H4 (cell line): ENCODE measurements around the gene ABLIM1. TPM values are rescaled to one million over a fixed set of nuclear protein-coding genes. Genes with fewer than 3 reads are reported as not detected.

ENCODE experiments used
- DNase-seq: peaks from one replicate; pipeline ENCODE4 v3.0.0-alpha.2; 2015; ENCODE audit warnings: low spot score
- total RNA-seq: library from RNA; depleted of rRNA; stranded (reverse); fragments of >200 nt; shearing (Covaris generic); gene quantifications from 2 replicates; pipeline ENCODE4 v1.2.3, GENCODE V29; 2014

Gene ABLIM1
- total RNA-seq, 1 experiment from 2014 or later: 1.2 TPM

DNA sequence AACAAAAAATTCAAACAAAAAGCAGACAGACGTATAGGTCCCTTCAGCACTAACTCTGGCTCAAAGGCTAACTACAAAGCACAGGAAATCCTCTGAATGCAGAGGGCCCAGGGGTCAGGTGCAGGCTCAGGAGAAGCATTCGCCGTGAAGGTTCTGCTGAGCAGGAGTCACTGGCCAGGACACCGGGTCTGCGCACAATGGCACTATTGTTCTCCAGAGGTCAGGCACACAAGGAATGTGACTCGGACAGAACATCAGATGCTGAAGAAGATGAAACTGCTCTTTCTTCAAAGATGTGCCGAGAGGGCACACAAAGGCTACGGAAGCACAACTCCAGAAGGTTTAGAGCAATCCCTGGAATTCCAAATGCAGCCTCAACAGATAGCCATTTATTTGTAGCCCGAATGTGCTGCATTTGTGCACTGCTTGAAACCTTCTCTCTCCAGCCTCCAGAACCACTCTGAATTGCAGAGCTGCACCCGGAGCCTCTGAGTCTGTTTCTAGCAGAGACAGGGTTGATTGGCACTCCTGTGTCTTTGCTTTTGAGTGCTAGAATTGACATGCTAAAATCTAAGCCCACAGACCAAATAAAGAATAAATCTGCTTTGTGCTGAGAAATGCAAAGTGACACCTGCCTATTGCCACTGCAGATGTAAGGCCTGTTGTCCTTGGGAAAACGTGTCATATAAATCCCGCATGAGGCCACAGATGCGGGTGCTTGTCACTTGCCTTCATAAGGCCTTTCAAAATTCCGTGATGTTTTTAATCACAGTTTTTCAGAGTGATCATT lies 168.4 kb downstream of the ABLIM1 start:
- DNase-seq: no peak

DNA sequence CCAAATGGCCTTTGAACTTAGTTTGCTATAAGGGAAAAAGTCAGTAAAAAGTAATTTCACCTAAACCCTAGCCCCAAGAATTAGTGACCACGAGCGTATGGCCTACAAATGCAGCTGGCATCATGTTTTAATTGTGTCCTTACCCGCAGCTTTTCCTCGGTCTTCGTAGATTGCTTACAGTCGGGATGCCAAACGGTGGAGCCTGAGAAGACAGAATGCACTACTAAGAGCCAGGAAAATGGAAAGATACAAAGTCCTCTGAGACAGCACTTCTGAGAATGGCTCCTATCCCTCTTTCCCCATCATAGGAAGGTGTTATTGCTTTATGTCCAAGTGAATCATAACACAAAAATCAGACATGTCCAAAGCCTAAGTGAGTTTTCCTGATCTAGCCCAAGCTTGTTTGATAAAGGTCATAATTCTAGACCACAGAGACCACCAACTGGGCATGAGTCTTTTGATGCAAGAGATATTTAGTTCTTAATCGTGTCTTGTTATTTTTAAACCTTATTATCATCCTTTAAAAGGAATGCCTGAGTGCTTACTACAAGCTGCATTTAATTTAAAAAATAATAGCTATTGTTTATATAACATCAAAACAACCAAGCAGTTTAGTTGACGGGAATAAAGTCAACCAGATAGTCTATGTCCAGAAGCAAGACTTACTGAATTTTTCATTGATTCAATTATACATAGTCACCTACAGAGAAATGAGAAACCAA lies 170.1 kb downstream of the ABLIM1 start:
- no peak for DNase-seq

DNA sequence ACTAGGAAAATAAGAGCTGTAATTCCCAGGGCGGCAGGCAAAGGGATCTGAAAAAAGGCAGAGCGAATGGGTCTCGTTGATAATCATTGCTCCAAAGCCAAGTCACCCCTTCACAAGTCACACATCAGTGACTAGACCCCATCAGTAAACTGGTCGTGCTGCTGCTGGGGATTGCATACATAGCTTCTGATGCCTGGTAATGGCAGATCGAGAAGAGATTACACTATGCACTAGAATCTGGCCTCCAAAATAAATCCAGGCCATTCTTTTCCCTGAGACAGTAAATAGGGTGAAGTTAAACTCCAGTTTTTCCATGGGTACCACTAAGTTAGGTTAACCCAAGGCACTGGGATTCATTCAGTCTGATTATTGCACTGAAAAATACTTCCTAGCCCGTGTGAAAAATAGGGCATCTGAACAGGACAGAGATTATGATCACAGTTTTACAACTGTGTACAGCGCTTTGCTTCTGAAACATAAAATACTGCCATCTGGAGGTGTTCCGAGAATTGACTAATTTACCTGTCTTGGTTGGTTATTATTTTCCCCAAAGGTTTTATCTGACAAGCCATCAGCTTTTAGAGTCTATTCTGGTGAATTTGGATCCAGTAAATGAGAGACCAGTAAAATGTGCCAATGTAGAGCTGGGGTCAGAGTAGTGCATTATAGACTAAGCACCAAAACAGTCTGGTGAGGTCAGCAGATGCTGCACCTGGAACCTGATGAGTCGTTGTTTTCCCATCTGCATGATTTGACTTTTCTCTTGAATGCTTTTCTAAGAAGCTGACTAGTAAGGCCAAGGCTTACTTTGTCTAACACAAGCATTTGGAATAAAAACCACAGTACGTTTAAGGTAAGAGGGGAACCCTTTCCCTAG lies 170.9 kb downstream of the ABLIM1 start:
- DNase-seq: peak; percentile 21

DNA sequence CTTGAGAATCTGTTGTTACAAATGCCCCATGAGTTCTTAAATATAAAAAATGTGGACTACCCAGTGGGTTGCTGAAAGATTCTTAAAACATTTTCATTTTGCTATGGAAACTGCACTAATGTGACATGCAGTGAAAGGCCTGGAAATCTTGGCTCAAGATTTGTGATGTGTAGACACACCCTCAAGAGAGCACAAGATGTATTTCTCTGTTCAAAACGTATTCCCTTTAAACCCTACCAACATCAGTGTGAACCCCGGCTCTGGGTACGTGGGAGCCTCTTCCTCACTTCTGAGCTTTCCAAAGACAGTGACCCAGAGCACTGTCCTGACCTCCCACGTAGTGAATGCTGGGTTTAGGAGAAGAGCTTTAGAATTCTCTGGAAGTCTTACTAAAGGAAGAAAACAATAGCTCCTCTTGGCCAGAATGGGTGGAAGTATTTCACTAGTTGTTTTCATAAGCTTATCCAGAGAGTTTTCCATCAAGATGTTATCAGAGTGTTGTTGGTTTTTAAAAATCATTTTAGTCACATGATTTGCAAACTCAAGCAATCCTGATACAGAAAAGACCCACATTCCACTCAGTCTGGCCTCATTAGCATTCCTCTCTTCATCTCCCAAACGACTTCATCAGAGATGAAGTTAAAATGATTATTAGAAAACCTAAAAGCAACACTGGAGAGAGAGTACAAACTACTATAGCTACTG lies 172.2 kb downstream of the ABLIM1 start:
- no peak for DNase-seq

DNA sequence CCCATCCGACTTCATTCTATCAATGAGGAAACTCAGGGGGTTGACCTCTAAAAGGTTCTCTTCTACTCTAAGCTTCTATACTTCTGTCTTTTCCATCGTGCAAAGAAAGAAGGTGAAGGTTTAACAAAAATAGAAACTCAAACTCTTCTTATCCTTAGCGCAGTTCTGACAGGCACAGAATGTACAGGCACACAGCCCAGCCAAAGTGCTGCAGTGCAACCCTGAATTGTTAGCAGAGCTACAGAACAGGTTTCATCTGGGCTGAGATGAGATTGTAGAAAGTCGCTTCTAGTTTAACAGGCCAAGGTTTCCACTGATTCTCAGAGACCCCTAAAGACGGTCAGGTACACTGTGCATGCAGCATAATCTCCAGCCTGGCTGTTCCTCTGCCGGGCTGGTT lies 174.5 kb downstream of the ABLIM1 start:
- DNase-seq: no peak

DNA sequence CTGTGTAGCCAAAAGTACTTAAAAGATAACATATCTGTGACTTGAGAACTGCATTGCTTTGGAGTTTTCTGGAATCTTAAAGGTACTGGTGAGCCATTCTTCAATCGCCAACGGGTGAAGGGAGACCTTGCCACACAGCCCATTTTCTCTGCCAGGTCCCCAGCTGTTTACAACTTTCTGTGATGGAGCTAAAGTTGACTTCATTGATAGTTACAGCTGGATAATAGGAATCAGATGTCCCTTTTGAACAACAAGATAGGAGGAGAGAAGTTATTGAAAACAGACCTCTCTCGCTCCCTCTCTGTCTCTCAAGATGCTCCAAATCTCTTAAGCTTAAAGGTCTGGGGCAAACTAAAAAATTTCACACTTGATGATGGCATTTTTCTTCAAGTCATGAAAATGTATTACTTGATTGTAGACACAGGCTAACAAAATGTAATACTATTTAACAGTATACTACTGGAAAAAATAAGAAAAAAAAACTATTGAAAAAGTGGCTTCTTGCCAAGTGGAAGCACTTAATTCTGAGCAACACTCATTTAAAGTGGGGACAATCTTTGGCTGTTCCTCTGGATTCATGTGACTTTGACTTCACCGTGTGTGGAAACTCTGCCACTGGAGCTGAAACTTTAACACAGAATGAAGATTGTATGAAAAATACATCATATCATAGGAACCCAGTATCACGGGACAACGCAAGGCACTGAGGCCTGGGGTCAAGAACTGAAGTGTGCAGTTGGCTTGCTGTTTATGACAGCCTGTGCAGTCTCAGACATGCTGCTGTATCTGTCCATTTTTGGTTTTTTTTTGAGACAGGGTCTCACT lies 175.4 kb downstream of the ABLIM1 start:
- DNase-seq: no peak

DNA sequence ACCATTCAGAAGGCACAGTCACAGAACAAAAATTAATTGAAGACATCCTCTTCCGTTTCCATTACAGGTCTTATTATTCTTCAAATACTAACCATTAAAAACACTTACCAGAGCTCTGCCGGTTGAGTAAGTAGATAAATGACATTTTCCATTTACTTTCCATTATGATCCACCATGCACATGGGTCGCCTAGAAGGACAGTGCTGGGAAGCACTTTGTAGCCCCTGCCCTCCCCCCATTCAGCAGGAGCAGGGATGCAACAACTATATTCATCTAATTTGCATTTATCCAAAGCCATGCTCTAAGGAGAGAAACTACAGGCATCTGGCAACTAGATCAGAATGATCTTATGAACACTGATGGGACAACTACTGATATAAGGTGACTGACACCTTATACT lies 177.0 kb downstream of the ABLIM1 start:
- no peak for DNase-seq

DNA sequence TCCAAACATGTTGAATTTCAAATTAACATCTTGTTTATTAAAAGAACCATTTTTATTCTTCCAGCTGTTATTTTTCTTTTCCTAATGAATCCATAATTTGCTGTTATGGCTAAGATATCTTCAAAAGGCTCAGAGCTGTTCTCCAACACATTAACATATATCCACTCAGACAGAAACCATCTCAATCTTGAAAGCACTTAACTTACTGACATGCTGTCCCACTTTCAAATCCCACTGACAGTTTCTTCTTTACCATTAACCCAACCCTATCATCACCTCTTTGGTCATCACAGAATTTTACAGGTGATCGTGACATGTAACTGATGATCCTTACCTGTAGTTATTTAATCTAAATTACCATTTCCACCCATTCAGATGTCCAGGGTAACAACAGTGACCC lies 178.2 kb downstream of the ABLIM1 start:
- DNase-seq: no peak

DNA sequence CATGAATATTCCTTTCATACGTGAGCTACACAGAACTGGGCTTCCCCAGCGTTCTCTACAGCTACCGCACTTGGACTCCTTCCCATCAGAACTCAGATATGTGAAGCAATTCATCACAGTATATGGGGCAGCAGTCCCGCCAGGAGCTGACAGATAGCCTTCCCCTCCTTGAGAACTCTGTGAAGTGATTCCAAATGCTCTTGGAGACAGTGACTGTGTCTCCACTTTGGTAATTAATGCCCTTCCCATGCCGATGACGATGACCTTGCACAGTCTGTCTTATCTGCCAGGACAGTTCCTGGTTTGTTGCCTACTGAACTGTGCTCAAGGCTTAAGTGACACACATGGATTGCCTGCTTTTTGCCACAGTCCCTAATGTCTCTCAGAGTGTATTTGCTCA lies 178.8 kb downstream of the ABLIM1 start:
- DNase-seq: no peak

DNA sequence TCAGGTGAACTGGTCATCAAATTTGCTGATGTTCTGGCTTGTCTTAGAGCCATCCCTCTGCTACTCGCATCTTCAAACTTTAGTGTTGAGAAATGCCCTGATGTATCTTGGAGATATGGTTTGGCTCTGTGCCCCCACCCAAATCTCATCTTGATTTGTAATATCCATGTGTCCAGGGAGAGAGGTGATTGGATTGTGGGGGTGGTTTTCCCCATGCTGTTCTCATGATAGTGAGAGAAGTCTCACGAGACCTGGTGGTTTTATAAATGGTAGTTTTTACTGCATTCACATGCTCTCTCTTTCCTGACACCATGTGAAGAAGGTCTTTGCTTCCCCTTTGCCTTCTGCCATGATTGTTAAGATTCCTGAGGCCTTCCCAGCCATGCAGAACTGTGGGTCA lies 179.8 kb downstream of the ABLIM1 start:
- DNase-seq: no peak

DNA sequence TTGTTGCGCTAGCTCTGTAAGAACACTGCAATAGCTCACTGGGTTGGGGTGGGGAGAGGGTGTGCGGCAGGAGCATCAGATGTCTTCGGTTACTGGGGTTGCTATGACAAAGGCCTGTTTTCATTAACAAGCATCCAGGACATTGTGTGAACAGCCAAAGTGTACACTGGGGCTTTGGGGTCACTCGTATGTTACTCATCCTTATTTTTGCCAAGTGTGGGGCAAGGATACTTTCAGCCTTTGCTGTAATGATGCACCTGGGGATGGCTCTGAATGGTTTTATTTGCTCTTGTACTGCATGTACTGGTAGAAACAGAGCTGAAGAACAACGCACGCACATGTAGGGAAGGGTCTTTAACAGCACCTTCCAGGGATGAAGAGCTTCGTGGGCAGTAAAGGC lies 180.8 kb downstream of the ABLIM1 start:
- DNase-seq: no peak

DNA sequence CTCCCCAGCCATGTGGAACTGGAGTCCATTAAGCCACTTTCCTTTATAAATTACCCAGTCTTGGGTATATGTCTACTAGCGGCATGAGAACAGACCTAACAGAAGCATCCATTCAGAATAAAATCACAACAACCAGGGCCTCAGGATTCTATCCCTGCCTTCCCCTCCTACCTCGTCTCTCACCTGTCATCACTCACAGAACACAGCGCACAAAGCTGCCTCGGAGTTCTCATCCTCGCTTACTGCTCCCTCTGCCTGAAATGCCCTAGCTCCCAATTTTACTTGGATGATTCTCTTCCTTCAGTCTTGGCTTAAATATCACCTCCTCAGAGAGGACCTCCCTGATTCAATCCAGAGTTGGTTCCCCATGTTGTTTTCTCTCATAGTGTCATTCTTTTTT lies 183.1 kb downstream of the ABLIM1 start:
- DNase-seq: no peak

DNA sequence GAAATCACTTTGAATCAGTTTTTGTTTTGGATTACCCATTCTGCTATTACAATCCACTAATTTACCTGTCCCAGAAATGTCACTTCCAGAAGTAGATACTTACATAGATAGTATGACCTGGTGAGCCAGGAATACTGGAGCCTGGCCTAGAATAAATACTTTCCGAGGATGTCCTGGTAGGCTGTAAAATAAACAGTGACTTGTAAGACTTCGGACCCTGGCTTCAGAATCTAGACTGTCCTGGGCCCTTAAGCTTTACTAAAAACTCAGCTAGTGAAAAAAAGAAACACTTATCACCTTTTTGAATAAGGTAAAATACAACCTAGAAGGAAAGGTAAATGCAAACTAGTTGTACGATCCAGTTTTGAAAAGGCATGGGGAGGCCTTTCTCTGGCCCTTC lies 184.3 kb downstream of the ABLIM1 start:
- no peak for DNase-seq

DNA sequence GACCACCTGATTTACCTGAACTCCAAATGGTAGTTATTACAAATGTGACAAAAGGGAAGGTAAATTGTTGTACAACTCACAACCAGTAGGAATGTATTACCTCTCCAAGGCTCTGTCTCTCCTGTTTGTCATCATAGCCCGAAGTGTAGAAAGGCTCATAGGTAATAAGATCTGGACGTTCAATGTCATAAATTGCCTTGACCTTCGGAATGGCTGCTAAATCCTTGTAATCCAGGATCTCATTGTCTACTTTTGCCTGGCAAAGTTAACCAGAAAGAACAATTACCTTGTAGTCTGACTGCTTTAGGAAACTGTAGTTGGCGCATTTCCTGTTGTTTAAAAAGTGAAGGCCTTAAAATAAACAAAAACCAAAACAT lies 185.2 kb downstream of the ABLIM1 start:
- no peak for DNase-seq

DNA sequence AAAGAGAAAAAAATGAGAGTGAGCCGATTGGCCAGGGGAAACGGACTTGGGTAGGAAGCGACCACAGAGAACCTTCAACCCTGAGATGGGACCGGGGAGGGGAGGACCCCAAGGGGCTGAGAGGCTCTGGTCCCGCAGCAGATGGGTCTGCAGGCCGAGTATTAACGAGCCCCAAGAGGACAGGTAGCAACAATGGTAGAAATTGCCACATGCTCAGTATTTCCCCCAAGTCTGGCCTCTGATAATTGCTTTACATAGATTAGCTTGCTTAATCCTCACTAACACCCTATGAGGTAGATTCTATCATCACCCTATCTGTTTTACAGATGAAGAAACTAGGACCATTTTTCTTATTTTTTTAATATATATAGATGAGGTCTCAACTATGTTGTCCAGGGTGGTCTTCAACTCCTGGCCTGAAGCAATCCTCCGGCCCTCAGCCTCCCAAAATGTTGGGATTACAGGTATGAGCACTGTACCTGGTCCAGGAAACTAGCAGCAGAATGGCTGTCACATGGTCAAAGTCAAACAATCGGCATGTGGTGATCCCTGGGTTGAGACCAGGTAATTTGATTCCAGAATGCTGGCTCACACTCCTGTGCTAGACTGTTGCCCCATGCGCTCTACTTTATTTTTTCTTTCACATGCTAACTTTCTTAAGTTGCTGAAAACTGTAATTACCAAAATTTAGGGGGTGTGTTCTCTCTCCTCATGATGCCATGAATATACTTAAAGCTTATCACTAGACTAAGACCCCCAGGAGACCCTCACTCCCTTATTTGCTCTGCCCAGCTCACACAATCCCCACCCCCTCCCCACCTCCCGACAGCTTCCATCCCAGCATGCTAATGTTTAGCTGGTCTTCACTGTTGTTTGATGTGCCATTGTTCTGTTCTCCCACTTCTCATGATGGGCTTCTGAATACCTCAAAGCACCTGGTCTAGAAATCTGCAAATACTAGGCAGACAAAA lies 185.9 kb downstream of the ABLIM1 start:
- DNase-seq: no peak

DNA sequence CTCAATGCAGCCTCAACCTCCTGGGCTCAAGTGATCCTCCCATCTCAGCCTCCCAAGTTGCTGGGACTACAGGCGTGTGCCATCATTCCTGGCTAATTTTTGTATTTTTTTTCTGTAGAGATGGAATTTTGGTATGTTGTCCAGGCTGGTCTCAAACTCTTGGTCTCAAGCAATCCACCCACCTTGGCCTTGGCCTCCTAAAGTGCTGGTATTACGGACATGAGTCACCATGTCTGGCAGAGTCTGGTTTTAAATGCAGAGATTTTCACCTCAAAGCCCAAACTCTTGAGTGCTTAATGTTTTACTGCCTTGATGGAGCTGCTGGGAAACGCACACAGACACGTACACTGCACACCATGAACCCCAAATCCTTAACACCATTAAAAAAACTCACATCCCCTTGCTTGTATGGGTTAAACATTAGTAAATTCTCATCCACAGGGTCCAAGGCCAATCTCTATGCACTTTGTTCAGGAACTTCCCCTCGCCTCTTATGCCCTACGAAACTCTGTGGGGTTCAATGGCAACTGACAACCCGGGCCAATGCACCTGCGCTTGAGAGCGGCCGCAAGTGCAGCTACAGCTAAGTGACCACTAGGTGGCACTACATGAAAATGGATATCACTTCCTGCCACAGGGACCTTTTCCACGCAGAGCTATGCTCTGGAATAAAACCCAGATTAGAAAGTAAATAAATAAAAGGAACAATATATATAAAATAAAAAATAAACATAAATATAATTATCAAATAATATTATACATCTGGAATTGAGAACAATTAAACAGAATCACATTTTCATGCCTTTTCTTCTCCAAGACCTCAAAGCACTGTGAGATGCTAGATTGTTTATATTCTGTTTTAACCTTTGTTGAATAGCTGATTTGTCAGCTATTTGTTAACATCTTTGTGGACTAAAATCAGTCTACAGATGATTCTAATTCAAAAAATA lies 186.8 kb downstream of the ABLIM1 start:
- peak; percentile 67 for DNase-seq

DNA sequence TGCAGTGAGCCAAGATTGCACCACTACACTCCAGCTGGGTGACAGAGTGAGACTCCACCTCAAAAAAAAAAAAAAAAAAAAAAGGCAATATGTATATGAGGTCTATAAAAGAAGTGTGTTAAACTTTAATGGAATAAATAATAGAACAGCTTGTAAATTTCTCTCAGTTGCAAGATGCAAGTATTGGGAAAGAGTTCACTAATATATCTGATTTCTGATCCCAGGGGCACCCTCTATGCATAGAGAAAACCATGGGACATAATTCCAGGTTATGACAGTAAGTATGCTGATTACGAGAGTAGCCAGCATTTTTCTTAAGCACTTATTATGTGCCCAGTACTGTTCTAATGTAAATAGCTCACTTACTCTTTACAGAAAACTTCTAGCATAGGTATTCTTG lies 187.7 kb downstream of the ABLIM1 start:
- DNase-seq: no peak

DNA sequence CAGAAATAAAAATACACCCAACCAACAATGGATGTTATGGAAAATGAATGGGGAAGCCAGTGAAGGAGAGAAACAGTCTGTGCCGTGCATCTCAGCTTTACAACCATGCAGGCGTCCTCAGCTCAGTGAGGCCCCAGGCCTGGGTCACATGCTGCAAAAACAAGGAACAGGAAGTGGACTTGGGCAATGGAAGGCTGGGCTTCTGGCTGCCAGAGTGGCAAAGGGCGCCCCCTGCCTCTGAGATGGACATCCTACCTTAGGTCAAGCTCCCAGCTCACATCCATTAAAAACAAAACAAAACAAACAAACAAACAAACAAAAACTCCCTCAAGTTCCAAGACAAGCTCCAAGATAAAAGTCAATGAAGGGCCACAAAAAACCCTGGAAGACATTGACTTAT lies 199.1 kb downstream of the ABLIM1 start:
- peak; percentile 78 for DNase-seq
